ENCODE data around the gene CRB2. TPM values are rescaled to one million over a fixed set of nuclear protein-coding genes. Genes with fewer than 3 reads are reported as not detected.

The CRB2 gene
- polyA plus RNA-seq (2011; rRNA removed): not detected in 2 replicates
- polyA minus RNA-seq (2011; rRNA and poly(A)+ RNA removed): not detected in 2 replicates

DNA sequence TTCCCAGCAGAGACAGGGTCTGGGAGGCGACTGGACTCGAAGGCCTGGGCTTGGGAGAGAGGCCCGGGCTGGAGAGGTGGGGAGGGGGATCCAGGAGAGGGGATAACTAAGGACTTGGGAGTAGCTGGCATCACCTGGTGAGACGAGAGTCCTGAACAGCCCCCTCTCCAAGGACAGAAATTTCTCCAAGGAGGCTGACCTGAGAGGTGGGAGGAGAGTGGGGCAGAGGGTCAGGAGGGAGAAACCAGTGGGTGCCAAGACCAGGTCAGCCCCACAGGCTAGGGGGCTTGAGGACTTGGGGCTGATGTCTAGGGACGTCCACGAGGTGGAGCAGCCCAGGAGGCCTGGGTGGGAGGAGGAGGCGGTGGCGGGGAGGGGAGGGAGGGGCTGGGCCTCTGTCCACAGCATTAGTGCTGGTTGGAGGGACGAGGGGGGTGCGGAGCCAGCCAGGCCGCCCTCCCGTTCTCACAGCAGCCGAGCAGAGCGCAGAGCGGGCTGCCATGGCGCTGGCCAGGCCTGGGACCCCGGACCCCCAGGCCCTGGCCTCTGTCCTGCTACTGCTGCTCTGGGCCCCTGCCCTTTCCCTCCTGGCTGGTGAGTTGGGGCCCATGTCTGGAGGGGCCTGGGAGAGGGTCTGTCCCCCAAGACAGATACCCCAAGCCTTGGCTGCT lies at the start of gene CRB2:
TSS of gene CRB2 (plus strand) at position 437 of the 671 bp plus-strand sequence. CDS start at position 501, 64 bp downstream.
- DNase-seq (ENCODE audit: low read depth, low spot score): no peak
- CTCF ChIA-PET: interaction anchor here (1.3 to 12.9 kb wide), 2 partner anchors 17 to 28 kb away, joined by 3 to 158 read pairs; no protein-coding TSS in a partner anchor
- TF ChIP-seq, protein P1, sequence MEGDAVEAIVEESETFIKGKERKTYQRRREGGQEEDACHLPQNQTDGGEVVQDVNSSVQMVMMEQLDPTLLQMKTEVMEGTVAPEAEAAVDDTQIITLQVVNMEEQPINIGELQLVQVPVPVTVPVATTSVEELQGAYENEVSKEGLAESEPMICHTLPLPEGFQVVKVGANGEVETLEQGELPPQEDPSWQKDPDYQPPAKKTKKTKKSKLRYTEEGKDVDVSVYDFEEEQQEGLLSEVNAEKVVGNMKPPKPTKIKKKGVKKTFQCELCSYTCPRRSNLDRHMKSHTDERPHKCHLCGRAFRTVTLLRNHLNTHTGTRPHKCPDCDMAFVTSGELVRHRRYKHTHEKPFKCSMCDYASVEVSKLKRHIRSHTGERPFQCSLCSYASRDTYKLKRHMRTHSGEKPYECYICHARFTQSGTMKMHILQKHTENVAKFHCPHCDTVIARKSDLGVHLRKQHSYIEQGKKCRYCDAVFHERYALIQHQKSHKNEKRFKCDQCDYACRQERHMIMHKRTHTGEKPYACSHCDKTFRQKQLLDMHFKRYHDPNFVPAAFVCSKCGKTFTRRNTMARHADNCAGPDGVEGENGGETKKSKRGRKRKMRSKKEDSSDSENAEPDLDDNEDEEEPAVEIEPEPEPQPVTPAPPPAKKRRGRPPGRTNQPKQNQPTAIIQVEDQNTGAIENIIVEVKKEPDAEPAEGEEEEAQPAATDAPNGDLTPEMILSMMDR (IDR thresholded peaks at IDR 0.05; ENCODE audit: low read depth, low read length): no peak
- no peaks in the 10 kb centered on the region for H3K9me3 ChIP-seq (ENCODE audit: control insufficient read depth, insufficient read depth, low read length)
- POLR2A ChIA-PET: no interaction called here
- peaks cover 37% of the 10 kb centered on the region for H3K27me3 ChIP-seq (ENCODE audit: control insufficient read depth, insufficient read depth, low read length)
- no peak within 1 kb of the TSS for H3K4me3 ChIP-seq (ENCODE audit: low read depth, low read length)
- H3K27ac ChIP-seq (ENCODE audit: low read depth, low read length): no peak within 1 kb of the TSS

DNA sequence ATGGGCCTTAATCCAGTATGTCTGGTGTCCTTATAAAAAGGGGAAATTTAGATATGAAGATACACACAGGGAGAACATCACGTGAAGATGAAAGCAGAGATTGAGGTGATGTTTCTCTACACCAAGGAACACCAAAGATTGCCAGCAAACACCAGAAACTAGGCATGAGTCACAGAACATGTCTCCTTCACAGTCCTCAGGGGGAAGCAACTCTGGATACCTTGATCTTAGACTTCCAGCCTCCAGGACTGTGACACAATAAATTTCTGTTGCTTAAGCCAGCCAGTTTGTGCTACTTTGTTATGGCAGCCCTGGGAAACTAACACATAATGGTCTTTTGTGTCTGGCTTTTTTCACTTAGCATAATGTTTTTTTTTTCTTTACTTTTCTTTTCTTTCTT lies 46.4 kb upstream of the CRB2 start:
- no peak for DNase-seq (ENCODE audit: low read depth, low spot score)
- ChIA-PET POLR2A (no interaction called here), CTCF (no interaction called here)
- Histone ChIP-seq H3K27me3 (ENCODE audit: control insufficient read depth, insufficient read depth, low read length) (peaks cover 8% of the 10 kb centered on the region), H3K27ac (ENCODE audit: low read depth, low read length) (no peak overlapping the region), H3K9me3 (ENCODE audit: control insufficient read depth, insufficient read depth, low read length) (no peaks in the 10 kb centered on the region), H3K4me3 (ENCODE audit: low read depth, low read length) (no peak overlapping the region)
- TF ChIP-seq, protein P1 (IDR thresholded peaks at IDR 0.05; ENCODE audit: low read depth, low read length): no peak

DNA sequence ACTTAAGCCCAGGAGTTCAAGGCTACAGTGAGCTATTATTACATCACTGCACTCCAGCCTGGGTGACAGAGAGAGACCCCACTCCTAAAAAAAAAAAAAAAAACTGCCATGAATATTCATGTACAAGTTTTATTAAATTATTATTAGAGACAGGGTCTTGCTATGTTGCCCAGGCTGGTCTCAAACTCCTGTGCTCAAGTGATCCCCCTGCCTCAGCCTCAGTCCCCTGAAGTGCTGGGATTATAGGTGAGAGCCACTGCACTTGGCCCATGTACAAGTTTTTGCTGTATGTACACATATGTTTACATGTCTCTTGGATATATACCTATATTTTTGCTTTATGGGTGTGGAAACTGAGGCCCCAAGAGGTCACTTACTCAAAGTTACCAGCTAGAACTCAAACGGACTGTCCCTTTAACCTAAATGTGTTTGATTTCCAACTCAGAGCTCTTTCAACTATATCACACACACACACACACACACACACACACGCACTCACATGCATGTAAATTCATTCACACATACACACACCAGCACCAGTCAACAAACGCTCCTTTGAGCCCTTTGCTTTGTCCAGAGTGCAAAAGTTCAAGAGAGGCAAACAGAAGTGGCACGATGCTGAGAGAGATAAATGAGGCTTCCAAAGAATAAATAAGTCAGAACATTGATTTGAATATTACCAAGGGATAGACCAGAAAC lies 45.3 kb upstream of the CRB2 start:
- Histone ChIP-seq H3K4me3 (ENCODE audit: low read depth, low read length) (no peak overlapping the region), H3K9me3 (ENCODE audit: control insufficient read depth, insufficient read depth, low read length) (no peaks in the 10 kb centered on the region), H3K27me3 (ENCODE audit: control insufficient read depth, insufficient read depth, low read length) (peaks cover 8% of the 10 kb centered on the region), H3K27ac (ENCODE audit: low read depth, low read length) (no peak overlapping the region)
- ChIA-PET CTCF (interaction anchor here (0.7 kb wide), 1 partner anchor 29 kb away, joined by 3 read pairs; no protein-coding TSS in a partner anchor), POLR2A (no interaction called here)
- no peak for DNase-seq (ENCODE audit: low read depth, low spot score)
- TF ChIP-seq, protein P1 (IDR thresholded peaks at IDR 0.05; ENCODE audit: low read depth, low read length): no peak

DNA sequence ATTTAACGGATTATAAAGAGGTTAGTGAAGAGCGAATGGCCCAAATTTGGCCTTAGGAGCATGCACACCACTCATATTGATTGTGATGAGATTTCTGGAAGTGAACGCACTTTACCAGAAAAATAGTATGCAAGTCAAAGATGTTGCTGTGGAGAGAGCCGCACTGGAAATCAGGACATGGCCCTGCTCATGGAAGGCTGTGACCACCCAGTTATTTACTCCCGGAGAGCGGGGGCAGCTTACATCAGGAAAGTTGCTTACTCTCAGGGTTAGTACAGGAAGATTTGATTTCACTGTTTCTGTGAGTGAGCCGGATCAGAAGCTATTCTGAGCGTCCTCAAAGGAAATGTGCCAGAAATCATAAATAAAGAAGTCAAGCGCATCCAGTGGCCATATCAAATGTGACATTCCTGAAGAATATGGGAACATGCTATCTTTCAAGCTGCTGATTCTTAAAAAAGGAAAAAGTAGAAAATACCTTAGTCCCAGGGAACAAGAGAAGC lies 44.7 kb upstream of the CRB2 start:
- Histone ChIP-seq H3K27ac (ENCODE audit: low read depth, low read length) (no peak overlapping the region), H3K4me3 (ENCODE audit: low read depth, low read length) (no peak overlapping the region), H3K27me3 (ENCODE audit: control insufficient read depth, insufficient read depth, low read length) (peaks cover 5% of the 10 kb centered on the region), H3K9me3 (ENCODE audit: control insufficient read depth, insufficient read depth, low read length) (no peaks in the 10 kb centered on the region)
- TF ChIP-seq, protein P1 (IDR thresholded peaks at IDR 0.05; ENCODE audit: low read depth, low read length): no peak
- ChIA-PET CTCF (no interaction called here), POLR2A (no interaction called here)
- DNase-seq (ENCODE audit: low read depth, low spot score): no peak

Data from AG04450 (cell line).